H1 (cell line): ENCODE data around the gene PIK3R3. TPM values are rescaled to one million over a fixed set of nuclear protein-coding genes. Genes with fewer than 3 reads are reported as not detected.

Experiments used
- CTCF ChIA-PET: fragments of 300-600 bp; sonication (Branson Sonifier 250); formaldehyde crosslinking; loops from one replicate; lab custom pipeline; 2021; ENCODE audit not compliant: partially characterized antibody; lab: Charles Lee
- POLR2A ChIA-PET: fragments of 300-600 bp; sonication (Branson Sonifier 250); formaldehyde crosslinking; loops from one replicate; lab custom pipeline; 2021; ENCODE audit warnings: inconsistent platforms; ENCODE audit not compliant: partially characterized antibody; lab: Charles Lee
- DNase-seq, 2 experiments: peaks; one replicate each; pipeline versions ENCODE4 v3.0.0 to v3.0.0-alpha.2; 2010 to 2022; ENCODE audit warnings: low spot score in 2 of 2, low read depth in 1 of 2, mixed read lengths in 1 of 2
- FAIRE-seq: peaks from 2 replicates; lab custom pipeline; 2011; peaks lifted over from hg19 to GRCh38; lab: Jason Lieb, UNC
- H2AFZ ChIP-seq: 2 replicates; pipeline ENCODE4 v1.8.1; 2012; ENCODE audit warnings: low read length, inconsistent platforms
- H2AK5ac ChIP-seq: 2 replicates; pipeline ENCODE4 v1.6.1; 2013; ENCODE audit warnings: low read depth, low read length
- H2BK120ac ChIP-seq: replicated peaks from 2 replicates; pipeline ENCODE3; 2013; ENCODE audit warnings: low read depth, low read length, inconsistent platforms
- H2BK12ac ChIP-seq: 2 replicates; pipeline ENCODE4 v1.6.1; 2013; ENCODE audit warnings: low read depth, low read length
- H2BK15ac ChIP-seq: 2 replicates; pipeline ENCODE4 v1.6.1; 2013; ENCODE audit warnings: low read length
- H2BK20ac ChIP-seq: 2 replicates; pipeline ENCODE4 v1.6.1; 2013; ENCODE audit warnings: low read length
- H2BK5ac ChIP-seq: 2 replicates; pipeline ENCODE4 v1.6.1; 2013; ENCODE audit warnings: low read depth, low read length
- H3K14ac ChIP-seq: 2 replicates; pipeline ENCODE4 v1.6.1; 2013; ENCODE audit warnings: inconsistent platforms; ENCODE audit not compliant: insufficient read length
- H3K18ac ChIP-seq: 2 replicates; pipeline ENCODE4 v1.6.1; 2013; ENCODE audit warnings: low read length; ENCODE audit errors: extremely low read depth
- H3K23ac ChIP-seq: 2 replicates; pipeline ENCODE4 v1.6.1; 2013; ENCODE audit warnings: inconsistent platforms; ENCODE audit not compliant: insufficient read length
- H3K23me2 ChIP-seq: 2 replicates; pipeline ENCODE4 v1.6.1; 2013; ENCODE audit warnings: low read depth, low read length
- H3K27ac ChIP-seq: 2 replicates; pipeline ENCODE4 v1.6.1; 2011; ENCODE audit warnings: low read depth, low read length, inconsistent platforms
- H3K27me3 ChIP-seq, 4 experiments: replicated peaks in 1 of 4; 1 replicate in 1 of 4; 2 replicates in 3 of 4; pipeline versions ENCODE4 v1.6.1 to v1.8.1; 2011 to 2013; ENCODE audit warnings: low read length in 3 of 4, mild to moderate bottlenecking in 3 of 4, inconsistent platforms in 2 of 4, mixed read lengths in 2 of 4, moderate library complexity in 1 of 4; ENCODE audit not compliant: control insufficient read depth in 3 of 4, insufficient read depth in 3 of 4; ENCODE audit errors: extremely low read depth in 1 of 4
- H3K36me3 ChIP-seq, 4 experiments: 2 replicates each; pipeline versions ENCODE4 v1.6.1 to v1.8.1; 2011 to 2013; ENCODE audit warnings: mild to moderate bottlenecking in 4 of 4, low read length in 3 of 4, moderate library complexity in 2 of 4, control low read depth in 1 of 4, inconsistent platforms in 1 of 4; ENCODE audit not compliant: insufficient read depth in 4 of 4, control insufficient read depth in 2 of 4
- H3K4ac ChIP-seq: replicated peaks from 2 replicates; pipeline ENCODE3; 2013; ENCODE audit warnings: low read length, low read depth, mixed read lengths, inconsistent platforms; ENCODE audit not compliant: insufficient read length
- H3K4me1 ChIP-seq, 4 experiments: replicated peaks in 1 of 4; 1 replicate in 1 of 4; 2 replicates in 3 of 4; pipeline versions ENCODE4 v1.6.1 to v1.8.1; 2011 to 2013; ENCODE audit warnings: low read length in 3 of 4, inconsistent platforms in 2 of 4, mixed read lengths in 1 of 4; ENCODE audit not compliant: insufficient read depth in 4 of 4, control insufficient read depth in 3 of 4
- H3K4me2 ChIP-seq, 2 experiments: 2 replicates each; pipeline versions ENCODE4 v1.6.1 to v1.8.1; 2011 to 2013; ENCODE audit warnings: low read depth in 2 of 2, low read length in 2 of 2, control low read depth in 1 of 2, inconsistent platforms in 1 of 2, mild to moderate bottlenecking in 1 of 2; ENCODE audit not compliant: insufficient read depth in 1 of 2
- H3K4me3 ChIP-seq, 4 experiments: fragments of 200-600, 300-600 bp in 1 of 4; sonication (generic), shearing (Covaris generic), sonication (Bioruptor Twin) in 1 of 4; 2 replicates each; pipeline versions ENCODE4 v1.5.1 to v1.8.1; 2011 to 2016; ENCODE audit warnings: low read length in 4 of 4, low read depth in 3 of 4, control low read depth in 2 of 4, inconsistent platforms in 2 of 4, mild to moderate bottlenecking in 2 of 4, mixed read lengths in 1 of 4, moderate library complexity in 1 of 4; ENCODE audit not compliant: insufficient read depth in 2 of 4; ENCODE audit errors: extremely low read depth in 1 of 4
- H3K56ac ChIP-seq: replicated peaks from 2 replicates; pipeline ENCODE3; 2013; ENCODE audit warnings: low read depth, mild to moderate bottlenecking, mixed read lengths, low read length, inconsistent platforms; ENCODE audit not compliant: insufficient read length
- H3K79me1 ChIP-seq: 2 replicates; pipeline ENCODE4 v1.6.1; 2013; ENCODE audit warnings: low read depth, low read length, control low read depth
- H3K79me2 ChIP-seq, 2 experiments: 2 replicates each; pipeline versions ENCODE4 v1.6.1 to v1.8.1; 2012 to 2013; ENCODE audit warnings: low read length in 2 of 2, mild to moderate bottlenecking in 2 of 2, inconsistent platforms in 1 of 2; ENCODE audit not compliant: insufficient read depth in 2 of 2, control insufficient read depth in 1 of 2
- H3K9ac ChIP-seq, 4 experiments: replicated peaks in 1 of 4; 1 replicate in 1 of 4; 2 replicates in 3 of 4; pipeline versions ENCODE4 v1.6.1 to v1.8.1; 2011 to 2013; ENCODE audit warnings: low read depth in 3 of 4, low read length in 3 of 4, control low read depth in 2 of 4, mild to moderate bottlenecking in 2 of 4, moderate library complexity in 2 of 4, inconsistent platforms in 1 of 4; ENCODE audit errors: extremely low read depth in 1 of 4
- H3K9me3 ChIP-seq, 2 experiments: 2 replicates each; pipeline versions ENCODE4 v1.6.1 to v1.8.1; 2012 to 2013; ENCODE audit warnings: mild to moderate bottlenecking in 2 of 2, moderate library complexity in 2 of 2, control low read depth in 1 of 2, inconsistent platforms in 1 of 2, low read depth in 1 of 2, low read length in 1 of 2, mixed read lengths in 1 of 2; ENCODE audit not compliant: insufficient read depth in 2 of 2
- H4K20me1 ChIP-seq, 2 experiments: replicated peaks in 1 of 2; 2 replicates each; pipeline versions ENCODE3 to v1.8.1; 2011 to 2013; ENCODE audit warnings: inconsistent platforms in 2 of 2, low read length in 2 of 2, mild to moderate bottlenecking in 1 of 2; ENCODE audit not compliant: insufficient read depth in 2 of 2, control insufficient read depth in 1 of 2
- H4K5ac ChIP-seq: 2 replicates; pipeline ENCODE4 v1.6.1; 2013; ENCODE audit warnings: low read length, low read depth, mixed read lengths, inconsistent platforms; ENCODE audit not compliant: insufficient read length
- H4K8ac ChIP-seq: 2 replicates; pipeline ENCODE4 v1.8.0; 2013; ENCODE audit warnings: mild to moderate bottlenecking, moderate library complexity, low read length, inconsistent platforms; ENCODE audit not compliant: insufficient read depth; ENCODE audit errors: extremely low read depth
- H4K91ac ChIP-seq: replicated peaks from 2 replicates; pipeline ENCODE3; 2013; ENCODE audit warnings: low read length, mixed read lengths, inconsistent platforms; ENCODE audit not compliant: insufficient read length
- ASH2L ChIP-seq: fragments of 200-600, 300-600 bp; sonication (generic); IDR thresholded peaks from one replicate; pipeline ENCODE4 v1.7.1; 2017; ENCODE audit warnings: low read length
- ATF3 ChIP-seq: IDR thresholded peaks from 2 replicates; pipeline ENCODE4 v1.6.1; 2011; ENCODE audit warnings: low read depth, mild to moderate bottlenecking, low read length; ENCODE audit not compliant: insufficient read depth
- BCL11A ChIP-seq, 2 experiments: IDR thresholded peaks; one replicate each; pipeline ENCODE4 v1.6.1; 2011; ENCODE audit warnings: low read depth in 2 of 2, low read length in 2 of 2, mild to moderate bottlenecking in 2 of 2
- BRCA1 ChIP-seq: IDR thresholded peaks from 2 replicates; pipeline ENCODE4 v1.6.1; 2012; ENCODE audit warnings: low read depth, low read length, improper control_type of control experiment
- CEBPB ChIP-seq: IDR thresholded peaks from 2 replicates; pipeline ENCODE4 v1.6.1; 2012; ENCODE audit warnings: low read depth, low read length
- CHD1 ChIP-seq: IDR thresholded peaks from 2 replicates; pipeline ENCODE4 v1.6.1; 2012; ENCODE audit warnings: low read depth, low read length, improper control_type of control experiment
- FOSL1 ChIP-seq: IDR thresholded peaks from 2 replicates; pipeline ENCODE4 v1.6.1; 2011; ENCODE audit warnings: mild to moderate bottlenecking, low read depth, low read length, moderate library complexity; ENCODE audit not compliant: insufficient read depth
- GABPA ChIP-seq: IDR thresholded peaks from 2 replicates; pipeline ENCODE4 v1.6.1; 2011; ENCODE audit warnings: mild to moderate bottlenecking, low read length, moderate library complexity, borderline replicate concordance; ENCODE audit not compliant: insufficient read depth
- JUN ChIP-seq: IDR thresholded peaks from 2 replicates; pipeline ENCODE4 v1.6.1; 2011; ENCODE audit warnings: low read depth, mild to moderate bottlenecking, improper control_type of control experiment, low read length
- JUND ChIP-seq: IDR thresholded peaks from 2 replicates; pipeline ENCODE4 v1.6.1; 2011; ENCODE audit warnings: mild to moderate bottlenecking, improper control_type of control experiment, low read length
- POLR2A ChIP-seq, 2 experiments: IDR thresholded peaks; 1 replicate in 1 of 2; 2 replicates in 1 of 2; pipeline ENCODE4 v1.6.1; 2011; ENCODE audit warnings: low read depth in 2 of 2, low read length in 2 of 2, mild to moderate bottlenecking in 2 of 2; ENCODE audit errors: control extremely low read depth in 1 of 2
- RAD21 ChIP-seq, 2 experiments: IDR thresholded peaks in 1 of 2; conservative IDR thresholded peaks in 1 of 2; 2 replicates each; pipeline ENCODE4 v1.6.1; 2011; ENCODE audit warnings: low read depth in 2 of 2, low read length in 2 of 2, improper control_type of control experiment in 1 of 2, inconsistent platforms in 1 of 2, mild to moderate bottlenecking in 1 of 2, moderate library complexity in 1 of 2
- RBBP5 ChIP-seq: IDR thresholded peaks from 2 replicates; pipeline ENCODE4 v1.7.1; 2012; ENCODE audit warnings: low read depth, mild to moderate bottlenecking, inconsistent platforms, low read length, moderate library complexity, borderline replicate concordance
- SIRT6 ChIP-seq: IDR thresholded peaks from one replicate; pipeline ENCODE4 v1.7.1; 2012; ENCODE audit warnings: low read length, inconsistent platforms
- TAF7 ChIP-seq: optimal IDR thresholded peaks from 2 replicates; pipeline ENCODE3; 2011; ENCODE audit warnings: low read depth, mild to moderate bottlenecking, inconsistent platforms, low read length, moderate library complexity, borderline replicate concordance
- WGBS, 2 experiments: shearing (Covaris generic) in 1 of 2; methylation state at CpG; one replicate each; pipeline versions ENCODE4 v1.1.6 to v1.1.7; 2013 to 2015; ENCODE audit warnings: low lambda C conversion rate in 2 of 2, mixed read lengths in 2 of 2, inconsistent platforms in 1 of 2, low coverage in 1 of 2, missing lambda C conversion rate in 1 of 2; ENCODE audit not compliant: insufficient replicate concordance in 2 of 2, insufficient coverage in 1 of 2, insufficient read length in 1 of 2; ENCODE audit errors: extremely low coverage in 1 of 2, missing lambda C conversion rate in 1 of 2; 5-methylcytosine and 5-hydroxymethylcytosine counted together
- polyA plus RNA-seq, 7 experiments: library from polyadenylated mRNA; depleted of rRNA in 3 of 7; stranded (reverse) in 5 of 7; unstranded in 2 of 7; fragments of >200 nt in 5 of 7; fragments of 200-250 nt in 2 of 7; gene quantifications; 1 replicate in 5 of 7; 2 replicates in 1 of 7; 4 replicates in 1 of 7; pipeline versions ENCODE4 v1.2.1 to v1.2.3, GENCODE V29; 2011 to 2013; ENCODE audit warnings: missing spikeins in 2 of 7, mixed read lengths in 2 of 7
- total RNA-seq: library from RNA; stranded (reverse); fragmentation: NEBNext Ultra II Directional; extraction: Animal tissue kit (Norgen Biotek cat#: 25700); gene quantifications from 2 replicates; pipeline ENCODE4 v1.2.1, GENCODE V29; 2021

PIK3R3 gene
- total and polyA plus RNA-seq, 2 of the 8 experiments (the other 6 are each of a cell fraction or from before 2014, with no cell fraction given), result 5.3 to 13.6 TPM

- Histone ChIP-seq H2BK15ac (no peak overlapping the region), H2AK5ac (no peak overlapping the region), H3K4me1 (no peaks in the 10 kb centered on the region; a peak in 1 of 7 replicates), H3K27me3 (no peaks in the 10 kb centered on the region), H2BK120ac (no peak overlapping the region), H2BK12ac (no peak overlapping the region), H3K23me2 (no peaks in the 10 kb centered on the region), H3K4me2 (no peak overlapping the region), H3K18ac (no peak overlapping the region), H3K36me3 (peaks cover 0 to 18% (median 6%) of the 10 kb centered on the region in 4 experiments; a peak in 5 of 8 replicates), H3K27ac (no peak overlapping the region), H2BK20ac (no peak overlapping the region), H3K79me2 (no peaks in the 10 kb centered on the region), H3K9me3 (peaks cover 0 to 4% of the 10 kb centered on the region in 2 experiments; a peak in 2 of 4 replicates), H3K79me1 (no peaks in the 10 kb centered on the region), H2BK5ac (no peak overlapping the region), H3K9ac (no peak overlapping the region), H4K8ac (no peak overlapping the region), H3K56ac (no peak overlapping the region), H3K14ac (no peak overlapping the region), H4K20me1 (no peaks in the 10 kb centered on the region), H3K4me3 (no peak overlapping the region), H4K5ac (no peak overlapping the region), H2AFZ (no peak overlapping the region), H3K23ac (no peak overlapping the region), H3K4ac (no peak overlapping the region), H4K91ac (no peak overlapping the region)
- WGBS, 2 experiments, result 92% methylated on average over 3 of the region's 3 CpGs; no CpG with 5 or more reads in 1 of the 2 experiments
- CTCF ChIA-PET, result interaction anchor here (0.8 to 1.1 kb wide), 3 partner anchors 17 to 124 kb away, joined by 3 to 6 read pairs (median 3); no protein-coding TSS in a partner anchor
- POLR2A ChIA-PET, result no interaction called here
- DNase-seq (no peak), FAIRE-seq (no peak)
- TF ChIP-seq GABPA (no peak), TAF7 (no peak), BRCA1 (no peak), JUN (no peak), CEBPB (no peak), JUND (no peak), CHD1 (no peak), SIRT6 (no peak), ATF3 (no peak), RBBP5 (no peak), FOSL1 (no peak), ASH2L (no peak), POLR2A (IDR thresholded peaks at IDR 0.05; ENCODE audit: control extremely low read depth in 1 of 2, low read depth in 2 of 2, low read length in 2 of 2) (no peak), BCL11A (IDR thresholded peaks at IDR 0.05; ENCODE audit: low read depth in 2 of 2, low read length in 2 of 2) (no peak), RAD21 (IDR thresholded peaks at IDR 0.05 in 1 of 2, conservative IDR thresholded peaks at IDR 0.05 in 1 of 2; ENCODE audit: low read depth in 2 of 2, low read length in 2 of 2) (no peak)
Observed at GRCh38 chr1:46057781-46058180, 74.6 kb downstream of the PIK3R3 start.
